GM18517 (cell line): Measurements from ENCODE around the gene MAP3K4.

ENCODE experiments used
- ATAC-seq: cut with Tn5 transposase; IDR thresholded peaks from one replicate; pipeline ENCODE4 v1.9.1; 2021; ENCODE audit warnings: mild to moderate bottlenecking, moderate library complexity; ENCODE audit not compliant: unreplicated experiment

The MAP3K4 gene

GRCh38 chr6:160991406-160992060, at the start of gene MAP3K4:
TSS of gene MAP3K4 (plus strand) at chr6:160991769. CDS start at chr6:160991932, 163 bp downstream.
- peak; percentile 63 for ATAC-seq

GRCh38 chr6:160943997-160944396, 47.6 kb upstream of the MAP3K4 start:
- no peak for ATAC-seq

- ATAC-seq, result no peak
Observed at GRCh38 chr6:160945516-160946177, 45.9 kb upstream of the MAP3K4 start.

GRCh38 chr6:160949531-160949930, 42.0 kb upstream of the MAP3K4 start:
- no peak for ATAC-seq

GRCh38 chr6:160950507-160950906, 41.1 kb upstream of the MAP3K4 start:
- no peak for ATAC-seq

GRCh38 chr6:160951187-160952030, 40.2 kb upstream of the MAP3K4 start:
- no peak for ATAC-seq

- ATAC-seq, result no peak
Observed at GRCh38 chr6:160952633-160953281, 38.8 kb upstream of the MAP3K4 start.

GRCh38 chr6:160955508-160956295, 35.9 kb upstream of the MAP3K4 start:
- no peak for ATAC-seq

GRCh38 chr6:160956300-160957035, 35.1 kb upstream of the MAP3K4 start:
- no peak for ATAC-seq

- ATAC-seq, result no peak
Observed at GRCh38 chr6:160959726-160960435, 31.7 kb upstream of the MAP3K4 start.

- no peak for ATAC-seq
Observed at GRCh38 chr6:160960839-160961238, 30.7 kb upstream of the MAP3K4 start.

- no peak for ATAC-seq
Observed at GRCh38 chr6:160962835-160963623, 28.5 kb upstream of the MAP3K4 start.

GRCh38 chr6:160963651-160964050, 27.9 kb upstream of the MAP3K4 start:
- no peak for ATAC-seq

- no peak for ATAC-seq
Observed at GRCh38 chr6:160965893-160966292, 25.7 kb upstream of the MAP3K4 start.

- no peak for ATAC-seq
Observed at GRCh38 chr6:160966493-160967229, 24.9 kb upstream of the MAP3K4 start.

GRCh38 chr6:160967351-160967750, 24.2 kb upstream of the MAP3K4 start:
- no peak for ATAC-seq

- ATAC-seq, result no peak
Observed at GRCh38 chr6:160967833-160968232, 23.7 kb upstream of the MAP3K4 start.

GRCh38 chr6:160971171-160971570, 20.4 kb upstream of the MAP3K4 start:
- ATAC-seq, result no peak
